ENCODE results near the gene ZNF648. TPM values are rescaled to one million over a fixed set of nuclear protein-coding genes. Genes with fewer than 3 reads are reported as not detected.
"Not testable (repeated sequence)": the region's sequence is repeated elsewhere in the genome, so short reads cannot be mapped to it uniquely, and the experiment has no call there.

Gene ZNF648
- total and polyA plus RNA-seq, 4 donors, result 0.32 to 3.1 (median 0.70) TPM

DNA sequence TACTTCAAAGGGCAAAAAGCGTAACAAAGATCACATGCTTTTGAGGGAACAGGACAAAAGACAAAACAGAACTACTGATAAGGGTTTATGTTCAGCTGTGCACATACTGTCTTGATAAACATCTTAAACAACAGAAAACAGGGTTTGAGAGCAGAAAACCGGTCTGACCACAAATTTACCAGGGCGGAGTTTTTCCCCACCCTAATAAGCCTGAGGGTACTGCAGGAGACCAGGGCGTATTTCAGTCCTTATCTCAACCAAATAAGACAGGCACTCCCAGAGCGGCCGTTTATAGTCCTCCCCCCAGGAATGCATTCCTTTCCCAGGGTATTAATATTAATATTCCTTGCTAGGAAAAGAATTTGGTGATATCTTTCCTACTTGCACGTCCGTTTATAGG lies 16.0 kb downstream of the ZNF648 start:
- not testable (repeated sequence) for DNase-seq (ENCODE audit: low read depth in 4 of 6, low spot score in 6 of 6); H3K27me3 ChIP-seq (ENCODE audit: control insufficient read depth, insufficient read depth, low read length); H3K27ac ChIP-seq (ENCODE audit: low read depth, low read length); H3K4me3 ChIP-seq (ENCODE audit: low read depth, low read length); H3K4me1 ChIP-seq (ENCODE audit: control insufficient read depth, insufficient read depth, low read length); H3K36me3 ChIP-seq (ENCODE audit: control insufficient read depth, insufficient read depth, low read length); H3K9me3 ChIP-seq (ENCODE audit: control insufficient read depth, insufficient read depth, low read length)
- 94% methylated on average over 5 of the region's 8 CpGs for WGBS (ENCODE audit: insufficient coverage)

DNA sequence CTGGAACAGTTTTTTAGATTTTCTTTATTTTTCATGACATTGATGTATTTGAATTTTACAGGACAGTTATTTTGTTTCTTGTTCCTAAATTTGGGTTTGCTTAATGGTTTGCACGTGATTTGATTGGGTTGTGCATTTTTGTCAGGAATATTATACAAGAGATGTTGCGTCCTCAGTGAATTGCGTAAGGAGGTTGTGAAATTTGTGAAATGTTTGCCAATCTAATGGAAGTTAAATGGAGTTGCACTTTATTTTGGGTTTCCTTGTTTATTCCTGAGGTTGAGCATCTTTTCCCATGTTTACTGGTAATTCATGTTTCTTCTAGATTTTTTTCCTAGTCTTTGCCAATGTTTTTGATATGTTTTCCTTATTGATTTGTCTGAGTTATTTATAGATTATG lies 19.9 kb downstream of the ZNF648 start:
- no peaks in the 10 kb centered on the region for H3K36me3 ChIP-seq (ENCODE audit: control insufficient read depth, insufficient read depth, low read length)
- peaks cover 9% of the 10 kb centered on the region for H3K9me3 ChIP-seq (ENCODE audit: control insufficient read depth, insufficient read depth, low read length)
- no peak for DNase-seq (ENCODE audit: low read depth in 4 of 6, low spot score in 6 of 6)
- H3K4me3 ChIP-seq (ENCODE audit: low read depth, low read length), result no peak overlapping the region
- no peaks in the 10 kb centered on the region for H3K4me1 ChIP-seq (ENCODE audit: control insufficient read depth, insufficient read depth, low read length)
- 88% methylated on average over 3 of the region's 3 CpGs for WGBS (ENCODE audit: insufficient coverage)
- H3K27ac ChIP-seq (ENCODE audit: low read depth, low read length), result no peak overlapping the region
- H3K27me3 ChIP-seq (ENCODE audit: control insufficient read depth, insufficient read depth, low read length), result no peaks in the 10 kb centered on the region

DNA sequence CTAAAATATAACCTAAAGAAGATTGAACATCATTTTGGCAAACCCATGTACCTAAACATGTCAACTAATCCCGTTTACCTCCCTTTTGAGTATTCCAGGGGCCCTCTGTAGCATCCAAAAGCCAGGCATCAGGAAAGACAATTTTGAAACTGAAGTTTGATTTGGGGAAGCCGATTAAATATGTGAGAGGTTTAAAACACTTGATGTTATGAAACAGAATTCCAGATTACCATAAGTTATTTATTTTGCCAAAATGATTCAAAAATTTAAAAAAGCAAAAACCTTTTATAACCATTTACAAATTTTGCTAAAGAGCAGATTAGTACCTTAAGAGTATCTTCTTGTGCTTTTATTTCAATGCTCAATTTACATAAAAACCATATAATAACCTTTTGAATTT lies 23.3 kb downstream of the ZNF648 start:
- no peak for DNase-seq (ENCODE audit: low read depth in 4 of 6, low spot score in 6 of 6)
- H3K4me1 ChIP-seq (ENCODE audit: control insufficient read depth, insufficient read depth, low read length), result no peaks in the 10 kb centered on the region
- H3K27me3 ChIP-seq (ENCODE audit: control insufficient read depth, insufficient read depth, low read length), result no peaks in the 10 kb centered on the region
- no CpG with 5 or more reads among the region's 2 CpGs for WGBS (ENCODE audit: insufficient coverage)
- no peak overlapping the region for H3K27ac ChIP-seq (ENCODE audit: low read depth, low read length)
- H3K36me3 ChIP-seq (ENCODE audit: control insufficient read depth, insufficient read depth, low read length), result no peaks in the 10 kb centered on the region
- H3K4me3 ChIP-seq (ENCODE audit: low read depth, low read length), result no peak overlapping the region
- H3K9me3 ChIP-seq (ENCODE audit: control insufficient read depth, insufficient read depth, low read length), result peaks cover 11% of the 10 kb centered on the region

DNA sequence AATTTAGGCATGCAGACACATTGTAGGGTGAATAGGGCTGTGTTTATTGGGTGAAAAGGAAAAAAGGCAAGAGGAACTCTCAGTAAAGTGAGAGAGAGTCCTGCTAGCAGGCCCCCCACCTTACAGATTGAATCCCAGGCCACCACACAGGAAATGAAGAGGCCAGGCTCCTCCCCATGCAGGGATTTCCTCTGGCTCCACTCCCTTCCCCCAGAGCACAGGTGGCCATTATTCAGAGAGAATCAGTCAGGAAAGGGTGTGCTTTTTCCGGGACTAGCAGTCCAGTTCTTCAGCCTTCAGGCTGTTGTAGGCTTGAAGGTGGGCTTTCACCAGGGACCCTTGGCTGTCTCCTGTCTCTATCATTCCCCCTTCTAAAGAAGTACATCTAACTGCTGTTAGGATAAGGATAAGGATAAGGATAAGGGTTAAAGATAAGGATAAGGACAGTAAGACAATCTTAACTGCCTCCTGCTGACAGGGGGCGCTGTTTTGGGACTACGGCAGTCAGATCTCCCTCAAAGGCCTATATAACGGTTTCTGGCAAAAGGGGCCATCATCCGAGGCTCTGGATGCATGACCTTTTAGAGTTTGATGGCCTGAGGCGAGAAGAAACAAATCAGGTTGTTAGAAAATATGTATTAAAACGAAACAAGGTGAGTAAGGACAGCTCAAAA lies 26.3 kb downstream of the ZNF648 start:
- no peak for DNase-seq (ENCODE audit: low read depth in 4 of 6, low spot score in 6 of 6)
- 73% methylated on average over 5 of the region's 7 CpGs for WGBS (ENCODE audit: insufficient coverage)
- no peaks in the 10 kb centered on the region for H3K4me1 ChIP-seq (ENCODE audit: control insufficient read depth, insufficient read depth, low read length)
- no peaks in the 10 kb centered on the region for H3K36me3 ChIP-seq (ENCODE audit: control insufficient read depth, insufficient read depth, low read length)
- H3K9me3 ChIP-seq (ENCODE audit: control insufficient read depth, insufficient read depth, low read length), result peaks cover 11% of the 10 kb centered on the region
- no peak overlapping the region for H3K27ac ChIP-seq (ENCODE audit: low read depth, low read length)
- H3K27me3 ChIP-seq (ENCODE audit: control insufficient read depth, insufficient read depth, low read length), result no peaks in the 10 kb centered on the region
- no peak overlapping the region for H3K4me3 ChIP-seq (ENCODE audit: low read depth, low read length)

DNA sequence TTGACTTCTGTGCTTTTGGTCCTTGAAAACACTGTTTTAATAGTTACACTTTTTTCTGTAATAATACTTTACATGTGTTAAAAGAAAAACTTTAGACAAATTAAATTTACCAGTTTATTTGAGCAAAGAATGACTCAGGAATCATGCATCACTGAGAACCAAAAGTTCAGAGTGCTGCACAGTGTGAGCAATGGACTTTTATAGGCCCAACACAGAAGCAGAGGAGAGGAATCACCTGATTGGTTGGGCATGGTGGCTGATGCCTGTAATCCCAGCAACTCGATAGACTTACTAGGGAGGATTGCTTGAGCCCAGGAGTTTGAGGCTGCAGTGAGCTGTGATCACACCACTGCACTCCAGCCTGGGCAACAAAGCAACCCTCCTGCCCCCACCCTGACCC lies 29.3 kb downstream of the ZNF648 start:
- DNase-seq (ENCODE audit: low read depth in 4 of 6, low spot score in 6 of 6), result no peak
- no peaks in the 10 kb centered on the region for H3K27me3 ChIP-seq (ENCODE audit: control insufficient read depth, insufficient read depth, low read length)
- 33% methylated on average over 1 of the region's 1 CpG for WGBS (ENCODE audit: insufficient coverage)
- no peak overlapping the region for H3K27ac ChIP-seq (ENCODE audit: low read depth, low read length)
- peaks cover 7% of the 10 kb centered on the region for H3K4me1 ChIP-seq (ENCODE audit: control insufficient read depth, insufficient read depth, low read length)
- H3K4me3 ChIP-seq (ENCODE audit: low read depth, low read length), result no peak overlapping the region
- peaks cover 3% of the 10 kb centered on the region for H3K9me3 ChIP-seq (ENCODE audit: control insufficient read depth, insufficient read depth, low read length)
- H3K36me3 ChIP-seq (ENCODE audit: control insufficient read depth, insufficient read depth, low read length), result no peaks in the 10 kb centered on the region

DNA sequence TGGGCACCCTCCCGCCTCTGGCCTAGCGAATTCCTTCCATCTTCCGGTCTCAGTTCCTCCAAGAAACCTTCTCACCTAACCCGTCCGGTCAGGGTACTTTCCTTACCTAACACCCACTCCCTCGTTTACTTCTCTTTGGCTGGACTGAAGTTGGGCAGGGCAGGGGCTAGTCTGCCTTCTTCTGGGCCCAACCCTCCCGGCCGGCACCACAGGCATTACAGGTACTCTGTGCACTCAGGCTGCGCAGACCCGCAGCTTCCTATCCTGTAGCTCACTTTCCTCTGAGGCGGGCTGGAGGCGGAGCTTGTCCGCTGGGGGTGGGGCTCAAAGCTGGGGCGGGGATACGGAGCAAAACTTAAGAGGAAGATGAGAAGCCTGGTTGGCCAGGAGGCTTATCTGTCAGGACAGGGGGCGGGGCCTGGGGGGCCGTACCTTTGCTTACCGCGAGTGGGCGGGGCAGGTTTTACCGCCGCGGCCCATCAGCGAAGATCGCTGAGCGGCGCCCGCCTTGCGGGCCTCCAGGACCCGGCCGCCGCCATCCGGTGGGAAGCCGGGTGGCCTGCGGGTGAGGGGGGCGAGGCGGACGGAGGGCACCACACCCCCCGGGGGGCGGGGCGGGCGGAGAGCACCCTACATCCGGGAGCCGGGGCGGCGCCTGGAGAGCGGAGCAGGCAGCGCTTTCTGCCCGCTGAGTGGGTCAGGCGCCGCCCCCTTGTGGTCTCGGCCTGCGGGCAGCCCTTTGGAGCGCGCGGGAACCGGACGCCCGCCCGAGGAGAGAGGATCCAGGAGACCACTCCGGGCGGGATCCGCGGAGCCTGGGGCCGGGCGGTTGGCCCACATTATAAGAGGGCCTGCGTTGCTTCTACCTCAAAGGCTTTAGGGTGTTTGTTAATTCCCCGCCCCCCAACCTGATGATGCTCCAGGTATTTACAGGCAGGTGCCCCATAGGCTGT lies 31.9 kb downstream of the ZNF648 start:
- no peaks in the 10 kb centered on the region for H3K9me3 ChIP-seq (ENCODE audit: control insufficient read depth, insufficient read depth, low read length)
- peak overlapping the region; percentile 71 for H3K4me3 ChIP-seq (ENCODE audit: low read depth, low read length)
- no peaks in the 10 kb centered on the region for H3K27me3 ChIP-seq (ENCODE audit: control insufficient read depth, insufficient read depth, low read length)
- peak; percentile 77 to 99 (median 92) for DNase-seq (ENCODE audit: low read depth in 4 of 6, low spot score in 6 of 6)
- peaks cover 7% of the 10 kb centered on the region for H3K4me1 ChIP-seq (ENCODE audit: control insufficient read depth, insufficient read depth, low read length)
- H3K36me3 ChIP-seq (ENCODE audit: control insufficient read depth, insufficient read depth, low read length), result no peaks in the 10 kb centered on the region
- under 1% methylated on average over 63 of the region's 68 CpGs for WGBS (ENCODE audit: insufficient coverage)
- peak overlapping the region; percentile 76 for H3K27ac ChIP-seq (ENCODE audit: low read depth, low read length)

GRCh38 chr1:182029002-182029378 lies 32.5 kb downstream of the ZNF648 start:
- H3K27me3 ChIP-seq (ENCODE audit: control insufficient read depth, insufficient read depth, low read length), result no peaks in the 10 kb centered on the region
- no peaks in the 10 kb centered on the region for H3K9me3 ChIP-seq (ENCODE audit: control insufficient read depth, insufficient read depth, low read length)
- DNase-seq (ENCODE audit: low read depth in 4 of 6, low spot score in 6 of 6), result peak in 1 of 6 donors; percentile 1
- WGBS (ENCODE audit: insufficient coverage), result 0% methylated on average over 1 of the region's 2 CpGs
- peak overlapping the region; percentile 76 for H3K27ac ChIP-seq (ENCODE audit: low read depth, low read length)
- H3K36me3 ChIP-seq (ENCODE audit: control insufficient read depth, insufficient read depth, low read length), result no peaks in the 10 kb centered on the region
- H3K4me1 ChIP-seq (ENCODE audit: control insufficient read depth, insufficient read depth, low read length), result peaks cover 7% of the 10 kb centered on the region
- H3K4me3 ChIP-seq (ENCODE audit: low read depth, low read length), result peak overlapping the region; percentile 71

DNA sequence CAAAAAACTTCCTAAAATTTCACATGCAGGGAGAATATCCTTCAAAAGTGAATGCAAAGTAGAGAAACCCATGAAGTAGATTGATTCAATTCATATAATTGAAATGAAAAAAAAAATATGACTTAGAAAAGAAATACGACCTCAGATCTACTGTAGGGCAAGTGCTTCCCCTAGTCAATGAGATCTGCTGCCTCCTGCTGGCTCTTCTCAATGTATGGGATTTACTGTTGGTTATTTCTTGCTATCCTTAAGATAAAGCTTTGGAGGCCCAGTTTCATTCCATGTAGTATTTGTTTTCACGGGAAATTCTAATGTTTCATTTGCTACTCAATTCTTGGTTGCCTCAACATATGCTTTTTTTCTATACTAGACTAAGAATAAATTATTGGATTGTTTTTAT lies 46.2 kb downstream of the ZNF648 start:
- Histone ChIP-seq H3K9me3 (ENCODE audit: control insufficient read depth, insufficient read depth, low read length) (peaks cover 2% of the 10 kb centered on the region), H3K4me3 (ENCODE audit: low read depth, low read length) (no peak overlapping the region), H3K27me3 (ENCODE audit: control insufficient read depth, insufficient read depth, low read length) (no peaks in the 10 kb centered on the region), H3K27ac (ENCODE audit: low read depth, low read length) (no peak overlapping the region), H3K4me1 (ENCODE audit: control insufficient read depth, insufficient read depth, low read length) (no peaks in the 10 kb centered on the region), H3K36me3 (ENCODE audit: control insufficient read depth, insufficient read depth, low read length) (no peaks in the 10 kb centered on the region)
- WGBS (ENCODE audit: insufficient coverage), result no CpG with 5 or more reads among the region's 2 CpGs
- DNase-seq (ENCODE audit: low read depth in 4 of 6, low spot score in 6 of 6), result no peak

GRCh38 chr1:182010800-182011370 lies 50.6 kb downstream of the ZNF648 start:
- 98% methylated on average over 30 of the region's 37 CpGs for WGBS (ENCODE audit: insufficient coverage)
- not testable (repeated sequence) for H3K4me1 ChIP-seq (ENCODE audit: control insufficient read depth, insufficient read depth, low read length); H3K27me3 ChIP-seq (ENCODE audit: control insufficient read depth, insufficient read depth, low read length); H3K36me3 ChIP-seq (ENCODE audit: control insufficient read depth, insufficient read depth, low read length); DNase-seq (ENCODE audit: low read depth in 4 of 6, low spot score in 6 of 6); H3K9me3 ChIP-seq (ENCODE audit: control insufficient read depth, insufficient read depth, low read length); H3K4me3 ChIP-seq (ENCODE audit: low read depth, low read length); H3K27ac ChIP-seq (ENCODE audit: low read depth, low read length)

Data from spinal cord (tissue), 10 donors.